ENCODE results near the gene NVL.

Gene NVL

DNA sequence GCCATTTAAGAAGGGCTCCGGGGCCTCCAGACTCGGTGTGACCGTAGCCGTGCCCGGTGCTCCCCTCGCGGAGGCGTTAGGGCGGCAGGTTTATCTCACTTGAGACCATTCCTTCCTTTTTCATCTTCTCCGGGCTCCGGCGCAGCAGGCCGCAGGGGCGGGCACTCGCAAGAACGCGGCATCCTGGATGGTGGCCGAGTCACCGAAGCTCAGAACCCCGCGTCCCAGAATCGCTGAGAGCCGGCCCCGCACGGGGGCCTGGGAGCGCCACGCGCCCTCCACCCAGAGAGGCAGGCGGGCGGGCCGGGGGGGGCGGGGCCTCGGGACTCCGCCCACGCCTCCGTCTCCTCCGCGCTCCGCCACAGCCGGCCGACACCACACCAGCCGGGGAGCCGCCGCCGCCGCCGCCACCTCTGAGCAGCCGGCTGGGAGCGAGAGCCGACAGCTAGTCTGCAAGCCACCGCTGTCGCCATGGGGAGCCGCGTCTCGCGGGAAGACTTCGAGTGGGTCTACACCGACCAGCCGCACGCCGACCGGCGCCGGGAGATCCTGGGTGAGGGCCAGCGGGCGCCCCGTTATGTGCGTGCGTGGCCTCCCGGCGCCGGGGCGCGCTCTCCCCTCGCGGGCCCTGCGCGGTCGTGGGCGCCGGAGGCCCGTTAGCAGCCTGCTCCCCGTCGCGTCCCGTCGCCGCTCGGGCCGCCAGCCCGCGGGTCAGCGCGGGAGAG is 146.9 kb downstream of the NVL start, which contains the start of gene DEGS1 (continued):
- TF ChIP-seq SP7 (tag by site-specific recombination; IDR thresholded peaks at IDR 0.05) = peak; percentile 84; the same call in 1 of the 2 replicates
- peak; percentile 83 for TF ChIP-seq ZNF366 (tag by site-specific recombination; conservative IDR thresholded peaks at IDR 0.05)
- TF ChIP-seq, protein P1, sequence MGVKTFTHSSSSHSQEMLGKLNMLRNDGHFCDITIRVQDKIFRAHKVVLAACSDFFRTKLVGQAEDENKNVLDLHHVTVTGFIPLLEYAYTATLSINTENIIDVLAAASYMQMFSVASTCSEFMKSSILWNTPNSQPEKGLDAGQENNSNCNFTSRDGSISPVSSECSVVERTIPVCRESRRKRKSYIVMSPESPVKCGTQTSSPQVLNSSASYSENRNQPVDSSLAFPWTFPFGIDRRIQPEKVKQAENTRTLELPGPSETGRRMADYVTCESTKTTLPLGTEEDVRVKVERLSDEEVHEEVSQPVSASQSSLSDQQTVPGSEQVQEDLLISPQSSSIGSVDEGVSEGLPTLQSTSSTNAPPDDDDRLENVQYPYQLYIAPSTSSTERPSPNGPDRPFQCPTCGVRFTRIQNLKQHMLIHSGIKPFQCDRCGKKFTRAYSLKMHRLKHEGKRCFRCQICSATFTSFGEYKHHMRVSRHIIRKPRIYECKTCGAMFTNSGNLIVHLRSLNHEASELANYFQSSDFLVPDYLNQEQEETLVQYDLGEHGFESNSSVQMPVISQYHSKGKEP (tag by site-specific recombination; IDR thresholded peaks at IDR 0.05) = peak; percentile 54
- TF ChIP-seq ZNF623 (tag by site-specific recombination; IDR thresholded peaks at IDR 0.05) = 0 out of 2 replicates have a peak, but pooled peaks have one; percentile 27
- TF ChIP-seq KLF10 (tag by site-specific recombination; IDR thresholded peaks at IDR 0.05) = peak; percentile 46
- TF ChIP-seq, protein P2, sequence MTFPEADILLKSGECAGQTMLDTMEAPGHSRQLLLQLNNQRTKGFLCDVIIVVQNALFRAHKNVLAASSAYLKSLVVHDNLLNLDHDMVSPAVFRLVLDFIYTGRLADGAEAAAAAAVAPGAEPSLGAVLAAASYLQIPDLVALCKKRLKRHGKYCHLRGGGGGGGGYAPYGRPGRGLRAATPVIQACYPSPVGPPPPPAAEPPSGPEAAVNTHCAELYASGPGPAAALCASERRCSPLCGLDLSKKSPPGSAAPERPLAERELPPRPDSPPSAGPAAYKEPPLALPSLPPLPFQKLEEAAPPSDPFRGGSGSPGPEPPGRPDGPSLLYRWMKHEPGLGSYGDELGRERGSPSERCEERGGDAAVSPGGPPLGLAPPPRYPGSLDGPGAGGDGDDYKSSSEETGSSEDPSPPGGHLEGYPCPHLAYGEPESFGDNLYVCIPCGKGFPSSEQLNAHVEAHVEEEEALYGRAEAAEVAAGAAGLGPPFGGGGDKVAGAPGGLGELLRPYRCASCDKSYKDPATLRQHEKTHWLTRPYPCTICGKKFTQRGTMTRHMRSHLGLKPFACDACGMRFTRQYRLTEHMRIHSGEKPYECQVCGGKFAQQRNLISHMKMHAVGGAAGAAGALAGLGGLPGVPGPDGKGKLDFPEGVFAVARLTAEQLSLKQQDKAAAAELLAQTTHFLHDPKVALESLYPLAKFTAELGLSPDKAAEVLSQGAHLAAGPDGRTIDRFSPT (tag by site-specific recombination; IDR thresholded peaks at IDR 0.05) = peak; percentile 86
- TF ChIP-seq, protein P3, sequence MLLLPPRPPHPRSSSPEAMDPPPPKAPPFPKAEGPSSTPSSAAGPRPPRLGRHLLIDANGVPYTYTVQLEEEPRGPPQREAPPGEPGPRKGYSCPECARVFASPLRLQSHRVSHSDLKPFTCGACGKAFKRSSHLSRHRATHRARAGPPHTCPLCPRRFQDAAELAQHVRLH (tag by site-specific recombination; IDR thresholded peaks at IDR 0.05) = peak; percentile 17; the same call in 1 of the 2 replicates
- TF ChIP-seq ZNF335 (tag by site-specific recombination; conservative IDR thresholded peaks at IDR 0.05) = peak; percentile 97
- TF ChIP-seq, protein P4, sequence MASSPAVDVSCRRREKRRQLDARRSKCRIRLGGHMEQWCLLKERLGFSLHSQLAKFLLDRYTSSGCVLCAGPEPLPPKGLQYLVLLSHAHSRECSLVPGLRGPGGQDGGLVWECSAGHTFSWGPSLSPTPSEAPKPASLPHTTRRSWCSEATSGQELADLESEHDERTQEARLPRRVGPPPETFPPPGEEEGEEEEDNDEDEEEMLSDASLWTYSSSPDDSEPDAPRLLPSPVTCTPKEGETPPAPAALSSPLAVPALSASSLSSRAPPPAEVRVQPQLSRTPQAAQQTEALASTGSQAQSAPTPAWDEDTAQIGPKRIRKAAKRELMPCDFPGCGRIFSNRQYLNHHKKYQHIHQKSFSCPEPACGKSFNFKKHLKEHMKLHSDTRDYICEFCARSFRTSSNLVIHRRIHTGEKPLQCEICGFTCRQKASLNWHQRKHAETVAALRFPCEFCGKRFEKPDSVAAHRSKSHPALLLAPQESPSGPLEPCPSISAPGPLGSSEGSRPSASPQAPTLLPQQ (tag by site-specific recombination; IDR thresholded peaks at IDR 0.05) = 0 out of 2 replicates have a peak, but pooled peaks have one; percentile 30
- 0 out of 2 replicates have a peak, but pooled peaks have one; percentile 55 for TF ChIP-seq ZNF560 (tag by site-specific recombination; IDR thresholded peaks at IDR 0.05; ENCODE audit: borderline replicate concordance)
- TF ChIP-seq KLF16 (tag by site-specific recombination; IDR thresholded peaks at IDR 0.05) = 0 out of 2 replicates have a peak, but pooled peaks have one; percentile 53
- no peak for TF ChIP-seq ZNF175 (tag by site-specific recombination; IDR thresholded peaks at IDR 0.05)
- TF ChIP-seq, protein P5, sequence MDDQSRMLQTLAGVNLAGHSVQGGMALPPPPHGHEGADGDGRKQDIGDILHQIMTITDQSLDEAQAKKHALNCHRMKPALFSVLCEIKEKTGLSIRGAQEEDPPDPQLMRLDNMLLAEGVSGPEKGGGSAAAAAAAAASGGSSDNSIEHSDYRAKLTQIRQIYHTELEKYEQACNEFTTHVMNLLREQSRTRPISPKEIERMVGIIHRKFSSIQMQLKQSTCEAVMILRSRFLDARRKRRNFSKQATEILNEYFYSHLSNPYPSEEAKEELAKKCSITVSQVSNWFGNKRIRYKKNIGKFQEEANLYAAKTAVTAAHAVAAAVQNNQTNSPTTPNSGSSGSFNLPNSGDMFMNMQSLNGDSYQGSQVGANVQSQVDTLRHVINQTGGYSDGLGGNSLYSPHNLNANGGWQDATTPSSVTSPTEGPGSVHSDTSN (CRISPR knock-in tag; IDR thresholded peaks at IDR 0.05) = peak; percentile 91
- TF ChIP-seq, protein P6, sequence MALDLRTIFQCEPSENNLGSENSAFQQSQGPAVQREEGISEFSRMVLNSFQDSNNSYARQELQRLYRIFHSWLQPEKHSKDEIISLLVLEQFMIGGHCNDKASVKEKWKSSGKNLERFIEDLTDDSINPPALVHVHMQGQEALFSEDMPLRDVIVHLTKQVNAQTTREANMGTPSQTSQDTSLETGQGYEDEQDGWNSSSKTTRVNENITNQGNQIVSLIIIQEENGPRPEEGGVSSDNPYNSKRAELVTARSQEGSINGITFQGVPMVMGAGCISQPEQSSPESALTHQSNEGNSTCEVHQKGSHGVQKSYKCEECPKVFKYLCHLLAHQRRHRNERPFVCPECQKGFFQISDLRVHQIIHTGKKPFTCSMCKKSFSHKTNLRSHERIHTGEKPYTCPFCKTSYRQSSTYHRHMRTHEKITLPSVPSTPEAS (tag by site-specific recombination; IDR thresholded peaks at IDR 0.05) = no peak
- peak; percentile 86 for TF ChIP-seq SP2 (tag by site-specific recombination; IDR thresholded peaks at IDR 0.05)
- TF ChIP-seq ZNF629 (tag by site-specific recombination; IDR thresholded peaks at IDR 0.05) = peak; percentile 75
- no peak for TF ChIP-seq SCRT2 (tag by site-specific recombination; IDR thresholded peaks at IDR 0.05)
- TF ChIP-seq, protein P7, sequence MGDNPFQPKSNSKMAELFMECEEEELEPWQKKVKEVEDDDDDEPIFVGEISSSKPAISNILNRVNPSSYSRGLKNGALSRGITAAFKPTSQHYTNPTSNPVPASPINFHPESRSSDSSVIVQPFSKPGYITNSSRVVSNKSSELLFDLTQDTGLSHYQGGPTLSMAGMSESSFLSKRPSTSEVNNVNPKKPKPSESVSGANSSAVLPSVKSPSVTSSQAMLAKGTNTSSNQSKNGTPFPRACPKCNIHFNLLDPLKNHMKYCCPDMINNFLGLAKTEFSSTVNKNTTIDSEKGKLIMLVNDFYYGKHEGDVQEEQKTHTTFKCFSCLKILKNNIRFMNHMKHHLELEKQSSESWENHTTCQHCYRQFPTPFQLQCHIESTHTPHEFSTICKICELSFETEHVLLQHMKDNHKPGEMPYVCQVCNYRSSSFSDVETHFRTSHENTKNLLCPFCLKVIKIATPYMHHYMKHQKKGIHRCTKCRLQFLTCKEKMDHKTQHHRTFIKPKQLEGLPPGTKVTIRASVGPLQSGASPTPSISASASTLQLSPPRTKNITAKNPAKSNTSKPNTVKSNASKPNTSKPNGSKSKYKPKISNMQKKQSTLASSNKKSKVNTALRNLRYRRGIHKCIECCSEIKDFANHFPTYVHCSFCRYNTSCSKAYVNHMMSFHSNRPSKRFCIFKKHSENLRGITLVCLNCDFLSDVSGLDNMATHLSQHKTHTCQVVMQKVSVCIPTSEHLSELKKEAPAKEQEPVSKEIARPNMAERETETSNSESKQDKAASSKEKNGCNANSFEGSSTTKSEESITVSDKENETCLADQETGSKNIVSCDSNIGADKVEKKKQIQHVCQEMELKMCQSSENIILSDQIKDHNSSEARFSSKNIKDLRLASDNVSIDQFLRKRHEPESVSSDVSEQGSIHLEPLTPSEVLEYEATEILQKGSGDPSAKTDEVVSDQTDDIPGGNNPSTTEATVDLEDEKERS (tag by site-specific recombination; IDR thresholded peaks at IDR 0.05) = no peak
- TF ChIP-seq, protein P8, sequence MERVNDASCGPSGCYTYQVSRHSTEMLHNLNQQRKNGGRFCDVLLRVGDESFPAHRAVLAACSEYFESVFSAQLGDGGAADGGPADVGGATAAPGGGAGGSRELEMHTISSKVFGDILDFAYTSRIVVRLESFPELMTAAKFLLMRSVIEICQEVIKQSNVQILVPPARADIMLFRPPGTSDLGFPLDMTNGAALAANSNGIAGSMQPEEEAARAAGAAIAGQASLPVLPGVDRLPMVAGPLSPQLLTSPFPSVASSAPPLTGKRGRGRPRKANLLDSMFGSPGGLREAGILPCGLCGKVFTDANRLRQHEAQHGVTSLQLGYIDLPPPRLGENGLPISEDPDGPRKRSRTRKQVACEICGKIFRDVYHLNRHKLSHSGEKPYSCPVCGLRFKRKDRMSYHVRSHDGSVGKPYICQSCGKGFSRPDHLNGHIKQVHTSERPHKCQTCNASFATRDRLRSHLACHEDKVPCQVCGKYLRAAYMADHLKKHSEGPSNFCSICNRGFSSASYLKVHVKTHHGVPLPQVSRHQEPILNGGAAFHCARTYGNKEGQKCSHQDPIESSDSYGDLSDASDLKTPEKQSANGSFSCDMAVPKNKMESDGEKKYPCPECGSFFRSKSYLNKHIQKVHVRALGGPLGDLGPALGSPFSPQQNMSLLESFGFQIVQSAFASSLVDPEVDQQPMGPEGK (tag by site-specific recombination; IDR thresholded peaks at IDR 0.05) = peak; percentile 98
- TF ChIP-seq, protein P9, sequence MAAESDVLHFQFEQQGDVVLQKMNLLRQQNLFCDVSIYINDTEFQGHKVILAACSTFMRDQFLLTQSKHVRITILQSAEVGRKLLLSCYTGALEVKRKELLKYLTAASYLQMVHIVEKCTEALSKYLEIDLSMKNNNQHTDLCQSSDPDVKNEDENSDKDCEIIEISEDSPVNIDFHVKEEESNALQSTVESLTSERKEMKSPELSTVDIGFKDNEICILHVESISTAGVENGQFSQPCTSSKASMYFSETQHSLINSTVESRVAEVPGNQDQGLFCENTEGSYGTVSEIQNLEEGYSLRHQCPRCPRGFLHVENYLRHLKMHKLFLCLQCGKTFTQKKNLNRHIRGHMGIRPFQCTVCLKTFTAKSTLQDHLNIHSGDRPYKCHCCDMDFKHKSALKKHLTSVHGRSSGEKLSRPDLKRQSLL (tag by site-specific recombination; IDR thresholded peaks at IDR 0.05) = peak; percentile 47; the same call in 1 of the 2 replicates
- no peak for TF ChIP-seq ZNF544 (tag by site-specific recombination; IDR thresholded peaks at IDR 0.05)
- TF ChIP-seq TRIM28 (IDR thresholded peaks at IDR 0.05; ENCODE audit: borderline replicate concordance, low read length) = peak; percentile 80; the same call in 1 of the 2 replicates
- TF ChIP-seq ZBTB8A (tag by site-specific recombination; IDR thresholded peaks at IDR 0.05) = peak; percentile 92
- TF ChIP-seq ZNF2 (tag by site-specific recombination; IDR thresholded peaks at IDR 0.05) = 0 out of 2 replicates have a peak, but pooled peaks have one; percentile 58

Measured in HEK293 (cell line).